Stimulated activated naive CD8-positive, alpha-beta T cell treated with anti-CD3 and anti-CD28 coated beads, Interleukin-15, Interleukin-2, amounts not matched to agents 100 ng/mL and 50 ng/mL, for 24 hours (primary cell): ENCODE data around the gene KISS1R.

Experiments
- H3K27ac Mint-ChIP-seq: one replicate; pipeline ENCODE4 v1.8.0; 2021; ENCODE audit warnings: mild to moderate bottlenecking, mixed read lengths
- H3K27me3 Mint-ChIP-seq: one replicate; pipeline ENCODE4 v1.8.0; 2021; ENCODE audit warnings: mixed read lengths
- H3K36me3 Mint-ChIP-seq: one replicate; pipeline ENCODE4 v1.8.0; 2021; ENCODE audit warnings: low read depth, mixed read lengths
- H3K4me1 Mint-ChIP-seq: one replicate; pipeline ENCODE4 v1.8.0; 2021; ENCODE audit warnings: low read depth, mixed read lengths
- H3K4me3 Mint-ChIP-seq: one replicate; pipeline ENCODE4 v1.8.0; 2021; ENCODE audit warnings: mild to moderate bottlenecking, mixed read lengths
- H3K9me3 Mint-ChIP-seq: one replicate; pipeline ENCODE4 v1.8.0; 2021; ENCODE audit warnings: mixed read lengths

Gene KISS1R

DNA sequence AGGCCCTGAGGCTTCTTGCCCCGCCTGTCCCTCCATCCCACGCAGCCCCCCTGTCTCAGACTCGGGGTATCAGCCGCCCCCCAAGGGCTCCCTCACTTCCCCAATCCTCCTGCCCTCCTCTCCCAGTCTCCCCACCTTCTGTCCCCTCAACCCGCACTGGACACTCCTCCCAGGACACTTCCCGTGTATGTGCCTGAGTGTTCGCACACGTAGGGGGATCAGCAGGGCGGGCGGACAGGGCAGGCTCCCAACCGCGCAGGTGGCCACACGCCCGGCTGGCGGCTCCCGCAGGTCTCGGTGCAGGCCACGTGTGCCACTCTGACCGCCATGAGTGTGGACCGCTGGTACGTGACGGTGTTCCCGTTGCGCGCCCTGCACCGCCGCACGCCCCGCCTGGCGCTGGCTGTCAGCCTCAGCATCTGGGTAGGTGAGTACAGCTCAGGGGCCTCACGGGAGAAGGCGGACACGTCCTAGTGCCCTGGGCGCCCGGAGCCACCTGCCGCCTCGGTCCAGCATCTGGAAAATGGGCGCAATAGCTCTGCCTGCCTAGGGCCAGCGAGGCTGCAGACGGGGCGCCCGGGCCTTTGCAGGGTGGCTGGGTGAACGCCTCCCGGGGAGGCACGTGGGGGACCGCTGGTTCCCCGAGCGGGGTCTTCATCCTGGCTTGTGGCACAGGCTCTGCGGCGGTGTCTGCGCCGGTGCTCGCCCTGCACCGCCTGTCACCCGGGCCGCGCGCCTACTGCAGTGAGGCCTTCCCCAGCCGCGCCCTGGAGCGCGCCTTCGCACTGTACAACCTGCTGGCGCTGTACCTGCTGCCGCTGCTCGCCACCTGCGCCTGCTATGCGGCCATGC is 2.3 kb downstream of the KISS1R start:
- peaks cover 3% of the 10 kb centered on the region for H3K27me3 Mint-ChIP-seq
- no peak overlapping the region for H3K27ac Mint-ChIP-seq

DNA sequence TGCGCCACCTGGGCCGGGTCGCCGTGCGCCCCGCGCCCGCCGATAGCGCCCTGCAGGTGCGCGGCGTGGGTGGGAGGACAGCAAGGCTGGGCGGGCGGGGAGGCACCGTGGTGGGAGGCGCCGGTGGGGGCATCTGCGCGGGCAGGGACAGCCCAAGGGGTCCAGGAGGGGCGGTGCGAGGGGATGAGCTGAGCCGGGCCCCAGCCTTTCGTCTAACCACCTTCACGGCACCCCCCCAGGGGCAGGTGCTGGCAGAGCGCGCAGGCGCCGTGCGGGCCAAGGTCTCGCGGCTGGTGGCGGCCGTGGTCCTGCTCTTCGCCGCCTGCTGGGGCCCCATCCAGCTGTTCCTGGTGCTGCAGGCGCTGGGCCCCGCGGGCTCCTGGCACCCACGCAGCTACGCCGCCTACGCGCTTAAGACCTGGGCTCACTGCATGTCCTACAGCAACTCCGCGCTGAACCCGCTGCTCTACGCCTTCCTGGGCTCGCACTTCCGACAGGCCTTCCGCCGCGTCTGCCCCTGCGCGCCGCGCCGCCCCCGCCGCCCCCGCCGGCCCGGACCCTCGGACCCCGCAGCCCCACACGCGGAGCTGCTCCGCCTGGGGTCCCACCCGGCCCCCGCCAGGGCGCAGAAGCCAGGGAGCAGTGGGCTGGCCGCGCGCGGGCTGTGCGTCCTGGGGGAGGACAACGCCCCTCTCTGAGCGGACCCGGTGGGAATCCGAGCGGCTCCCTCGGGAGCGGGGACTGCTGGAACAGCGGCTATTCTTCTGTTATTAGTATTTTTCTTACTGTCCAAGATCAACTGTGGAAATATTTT is 3.1 kb downstream of the KISS1R start:
- Mint-ChIP-seq H3K4me1 (peaks cover 18% of the 10 kb centered on the region), H3K9me3 (no peaks in the 10 kb centered on the region), H3K36me3 (no peaks in the 10 kb centered on the region), H3K27me3 (peaks cover 3% of the 10 kb centered on the region), H3K4me3 (peak overlapping the region; percentile 80), H3K27ac (peak overlapping the region; percentile 74)

More for the DNA sequence above, 2.3 kb downstream of the KISS1R start:
- H3K9me3 Mint-ChIP-seq: no peaks in the 10 kb centered on the region
- H3K4me3 Mint-ChIP-seq: peak overlapping the region; percentile 55
- H3K36me3 Mint-ChIP-seq: no peaks in the 10 kb centered on the region
- peaks cover 18% of the 10 kb centered on the region for H3K4me1 Mint-ChIP-seq

DNA sequence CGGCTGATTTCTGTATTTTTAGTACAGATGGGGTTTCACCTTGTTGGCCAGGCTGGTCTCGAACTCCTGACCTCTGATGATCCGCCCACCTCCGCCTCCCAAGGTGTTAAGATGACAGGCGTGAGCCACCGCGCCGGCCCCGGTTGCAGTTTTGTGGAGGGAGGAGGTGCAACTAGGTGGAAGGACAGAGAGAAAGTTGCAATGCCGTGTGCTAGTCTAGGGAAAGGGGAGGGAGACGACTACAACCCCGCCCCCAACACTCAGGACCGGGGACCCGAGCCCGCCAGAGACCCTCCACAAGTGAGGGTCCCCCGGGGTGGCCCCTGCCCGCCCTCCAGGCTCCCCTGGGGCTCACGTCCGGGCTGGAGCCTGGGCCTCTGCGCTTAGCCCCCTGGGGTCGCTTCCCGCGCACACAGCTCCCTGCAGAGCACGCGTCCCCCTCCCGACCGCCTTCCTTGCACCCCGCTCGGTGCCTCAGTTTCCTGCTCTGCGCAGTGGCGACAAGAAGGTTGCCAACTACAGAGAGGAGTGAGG is 7.5 kb downstream of the KISS1R start:
- no peaks in the 10 kb centered on the region for H3K27me3 Mint-ChIP-seq
- H3K27ac Mint-ChIP-seq: peak overlapping the region; percentile 16
- H3K4me3 Mint-ChIP-seq: peak overlapping the region; percentile 78
- H3K9me3 Mint-ChIP-seq: no peaks in the 10 kb centered on the region
- no peaks in the 10 kb centered on the region for H3K36me3 Mint-ChIP-seq
- H3K4me1 Mint-ChIP-seq: peaks cover 15% of the 10 kb centered on the region

DNA sequence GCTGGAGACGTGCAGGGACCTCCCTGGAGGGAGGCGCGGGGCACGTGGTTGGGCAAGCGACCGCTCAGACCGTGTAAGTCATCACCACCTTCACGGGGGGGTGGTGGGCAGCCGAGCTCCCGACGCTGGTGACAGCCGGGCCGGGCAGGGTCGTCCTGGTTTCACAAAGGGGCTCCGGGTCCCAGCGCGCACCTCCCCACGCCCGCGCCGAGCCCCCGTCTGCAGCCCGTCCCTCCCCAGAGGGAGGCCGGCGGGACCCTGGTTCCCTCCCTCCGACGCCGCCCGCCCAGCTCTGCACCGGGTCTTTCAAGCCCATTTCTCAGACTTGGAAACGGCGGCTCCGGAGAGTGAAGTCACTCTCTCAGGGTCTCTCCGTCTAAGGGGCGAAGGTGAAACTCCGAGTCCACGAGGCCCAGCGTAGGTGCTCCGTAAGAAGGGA is 8.0 kb downstream of the KISS1R start:
- no peaks in the 10 kb centered on the region for H3K9me3 Mint-ChIP-seq

DNA sequence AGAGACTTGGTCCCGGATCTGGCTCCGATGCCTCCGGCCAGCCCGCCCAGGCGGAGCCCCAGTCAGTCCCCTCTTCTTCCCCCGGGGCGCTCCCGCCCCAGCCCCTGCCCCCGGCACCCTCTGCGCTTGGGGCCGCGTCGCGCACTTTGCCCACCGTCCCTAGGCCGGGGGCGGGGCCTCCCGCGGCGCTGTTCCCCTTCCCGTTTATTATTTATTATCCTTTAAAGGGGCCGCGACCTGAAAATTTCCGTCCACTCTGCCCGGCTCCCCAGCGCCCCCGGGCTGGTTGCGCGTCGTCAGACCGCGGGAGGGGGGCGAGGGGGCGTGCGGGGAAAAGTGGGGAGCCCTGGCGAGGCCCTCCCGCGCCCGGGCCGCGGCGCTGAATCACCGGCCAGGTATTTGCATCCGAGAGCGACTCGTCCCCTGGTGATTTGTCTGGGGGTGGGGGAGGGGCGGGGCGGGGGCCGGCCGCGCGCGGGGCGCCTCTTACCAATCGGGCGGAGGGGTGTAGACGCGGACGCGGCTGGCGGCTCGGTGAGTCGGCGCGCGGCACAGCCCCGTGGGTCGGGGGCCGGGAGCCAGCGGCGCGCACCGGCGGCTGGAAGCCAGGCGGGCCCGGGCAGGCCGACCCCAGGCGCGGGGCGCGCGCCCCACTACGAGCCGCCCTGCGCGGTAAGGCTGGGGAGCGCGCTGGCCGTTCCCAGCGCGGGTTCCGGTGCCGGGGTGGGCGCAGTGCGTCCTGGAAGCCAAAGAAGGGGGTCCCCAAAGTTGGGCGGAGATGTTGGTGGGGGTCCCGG is 8.6 kb downstream of the KISS1R start, which contains the start of gene ARID3A:
TSS of gene ARID3A (plus strand) at position 510 of the 797 bp plus-strand sequence. CDS start 3,494 bp downstream, outside the sequence.
- H3K9me3 Mint-ChIP-seq: no peaks in the 10 kb centered on the region
- no peaks in the 10 kb centered on the region for H3K27me3 Mint-ChIP-seq
- no peaks in the 10 kb centered on the region for H3K36me3 Mint-ChIP-seq
- H3K4me3 Mint-ChIP-seq: peak within 1 kb of the TSS; percentile 78
- H3K4me1 Mint-ChIP-seq: peaks cover 12% of the 10 kb centered on the region
- peak within 1 kb of the TSS; percentile 16 for H3K27ac Mint-ChIP-seq

More for the DNA sequence above, 8.0 kb downstream of the KISS1R start:
- Mint-ChIP-seq H3K36me3 (no peaks in the 10 kb centered on the region), H3K27ac (peak overlapping the region; percentile 16), H3K4me1 (peaks cover 15% of the 10 kb centered on the region), H3K27me3 (no peaks in the 10 kb centered on the region), H3K4me3 (peak overlapping the region; percentile 78)

- Mint-ChIP-seq H3K4me1 (peaks cover 7% of the 10 kb centered on the region), H3K9me3 (no peaks in the 10 kb centered on the region), H3K27me3 (no peaks in the 10 kb centered on the region), H3K27ac (no peak overlapping the region), H3K4me3 (peak overlapping the region; percentile 63), H3K36me3 (no peaks in the 10 kb centered on the region)
These were observed 9.1 kb downstream of the KISS1R start for GRCh38 chr19:926323-926588.

- Mint-ChIP-seq H3K4me1 (peaks cover 2% of the 10 kb centered on the region), H3K36me3 (no peaks in the 10 kb centered on the region), H3K4me3 (peak overlapping the region; percentile 69), H3K27ac (no peak overlapping the region), H3K9me3 (no peaks in the 10 kb centered on the region), H3K27me3 (no peaks in the 10 kb centered on the region)
These were observed 9.6 kb downstream of the KISS1R start for GRCh38 chr19:926589-927350.

GRCh38 chr19:927351-927779 is 10.2 kb downstream of the KISS1R start:
- H3K4me1 Mint-ChIP-seq: peaks cover 4% of the 10 kb centered on the region
- no peak overlapping the region for H3K4me3 Mint-ChIP-seq
- no peaks in the 10 kb centered on the region for H3K9me3 Mint-ChIP-seq
- no peaks in the 10 kb centered on the region for H3K27me3 Mint-ChIP-seq
- no peaks in the 10 kb centered on the region for H3K36me3 Mint-ChIP-seq
- no peak overlapping the region for H3K27ac Mint-ChIP-seq

GRCh38 chr19:927780-928401 is 10.8 kb downstream of the KISS1R start:
- Mint-ChIP-seq H3K27me3 (no peaks in the 10 kb centered on the region), H3K27ac (no peak overlapping the region), H3K4me1 (peaks cover 7% of the 10 kb centered on the region), H3K4me3 (no peak overlapping the region), H3K9me3 (no peaks in the 10 kb centered on the region), H3K36me3 (no peaks in the 10 kb centered on the region)

DNA sequence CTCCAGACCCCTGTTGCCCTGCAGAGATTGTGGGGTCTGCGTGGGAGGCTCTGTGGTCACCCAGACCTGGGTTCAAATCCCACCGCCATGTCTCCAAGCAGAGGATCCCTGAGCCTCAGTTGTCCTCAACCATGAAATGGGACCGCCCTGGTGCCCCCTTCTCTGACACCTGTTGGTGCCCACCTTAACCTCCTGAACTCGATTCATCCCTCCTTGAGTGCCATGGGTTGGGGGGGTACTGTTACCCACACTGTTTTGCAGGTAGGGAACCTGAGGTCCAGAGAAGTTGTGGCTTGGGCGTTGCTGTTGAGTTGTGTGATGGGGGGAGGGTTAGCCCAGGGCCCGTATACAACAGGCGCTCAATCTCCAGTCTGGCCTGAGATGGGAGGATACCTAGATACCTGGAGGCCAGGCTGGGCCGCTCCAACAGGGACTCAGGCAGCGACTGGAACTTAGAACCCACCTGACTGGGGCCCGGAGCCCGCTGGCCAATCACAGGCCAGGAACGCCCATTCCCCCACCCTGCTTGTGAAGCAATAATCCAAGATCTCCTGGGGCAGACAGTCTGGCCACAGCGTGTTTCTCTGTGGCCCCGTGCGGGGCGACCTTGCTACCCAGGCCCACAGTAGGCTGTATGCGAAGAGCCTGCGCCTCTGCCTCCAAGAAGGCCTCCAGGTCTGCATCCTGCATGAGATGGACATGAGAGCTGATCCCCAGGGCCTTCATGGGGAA is 11.5 kb downstream of the KISS1R start:
- Mint-ChIP-seq H3K4me3 (no peak overlapping the region), H3K36me3 (no peaks in the 10 kb centered on the region), H3K4me1 (peaks cover 10% of the 10 kb centered on the region), H3K27ac (no peak overlapping the region), H3K9me3 (no peaks in the 10 kb centered on the region), H3K27me3 (no peaks in the 10 kb centered on the region)

GRCh38 chr19:929203-929890 is 12.2 kb downstream of the KISS1R start:
- Mint-ChIP-seq H3K4me3 (no peak overlapping the region), H3K27ac (no peak overlapping the region), H3K4me1 (peaks cover 10% of the 10 kb centered on the region), H3K9me3 (no peaks in the 10 kb centered on the region), H3K27me3 (no peaks in the 10 kb centered on the region), H3K36me3 (no peaks in the 10 kb centered on the region)

DNA sequence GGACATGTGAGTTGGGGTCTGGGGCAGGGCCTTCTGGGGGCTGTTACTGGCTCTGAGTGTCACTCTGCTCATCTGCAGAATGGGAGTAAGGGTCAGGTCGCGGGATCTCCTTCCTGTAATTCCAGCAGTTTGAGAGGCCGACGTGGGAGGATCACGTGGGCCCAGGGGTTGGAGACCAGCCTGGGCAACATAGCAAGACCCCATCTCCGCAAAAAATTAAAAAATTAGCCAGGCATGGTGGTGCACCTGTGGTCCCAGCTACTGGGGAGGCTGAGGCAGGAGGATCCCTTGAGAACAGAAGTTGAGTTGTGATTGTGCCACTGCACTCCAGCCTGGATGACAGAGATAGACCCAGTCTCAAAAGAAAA is 12.7 kb downstream of the KISS1R start:
- no peaks in the 10 kb centered on the region for H3K27me3 Mint-ChIP-seq
- H3K36me3 Mint-ChIP-seq: no peaks in the 10 kb centered on the region
- peaks cover 10% of the 10 kb centered on the region for H3K4me1 Mint-ChIP-seq
- no peak overlapping the region for H3K27ac Mint-ChIP-seq
- H3K9me3 Mint-ChIP-seq: no peaks in the 10 kb centered on the region
- H3K4me3 Mint-ChIP-seq: no peak overlapping the region
